ENCODE measurements around the gene PI4KA.

GRCh38 chr22:20659920-20660319 lies 198.7 kb downstream of the PI4KA start:
- TF ChIP-seq CTCF (conservative IDR thresholded peaks at IDR 0.05; ENCODE audit: low read length) (no peak), EZH2phosphoT487 (IDR thresholded peaks at IDR 0.05; ENCODE audit: borderline replicate concordance, low read depth, low read length) (no peak)

Data from OCI-LY7 (cell line).